ENCODE measurements around the gene TNFAIP3.
A peak's percentile ranks its signal among the peaks of the same experiment; 100 is the strongest.

The TNFAIP3 gene

DNA sequence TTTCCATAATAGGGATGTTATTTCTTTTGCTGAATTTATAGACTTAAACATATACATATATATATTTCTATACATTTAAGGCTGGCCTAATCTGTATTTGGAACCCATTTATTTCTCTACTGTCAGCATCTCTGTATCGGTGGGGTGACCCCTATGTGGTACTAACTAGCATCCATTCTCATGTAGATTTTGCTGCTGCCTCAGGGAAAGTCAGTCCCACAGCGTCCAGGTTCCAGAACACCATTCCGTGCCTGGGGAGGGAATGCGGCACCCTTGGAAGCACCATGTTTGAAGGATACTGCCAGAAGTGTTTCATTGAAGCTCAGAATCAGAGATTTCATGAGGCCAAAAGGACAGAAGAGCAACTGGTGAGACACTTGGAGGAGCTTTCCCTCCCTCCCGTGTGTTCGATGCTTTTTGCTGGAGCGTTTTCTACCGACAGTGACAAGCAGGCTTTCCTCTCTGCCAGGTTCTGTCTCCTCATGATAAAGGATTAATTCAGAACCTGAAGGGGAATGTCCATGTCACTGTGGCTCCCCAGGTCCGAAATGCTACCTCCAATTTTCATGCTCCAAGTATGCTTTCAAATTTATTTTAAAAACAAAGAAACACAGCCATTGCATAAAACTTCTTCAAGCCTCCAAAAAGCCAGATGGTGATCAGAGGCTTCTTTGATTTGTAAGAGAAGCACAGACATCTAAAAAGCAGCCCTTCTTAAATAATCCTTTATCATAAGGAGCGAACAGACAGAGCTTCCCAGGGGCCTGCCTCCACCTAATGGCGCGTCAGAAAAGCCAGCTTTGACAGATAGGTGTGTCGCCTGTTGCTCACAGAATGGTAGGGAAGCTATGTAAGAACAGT, 13.1 kb downstream of the TNFAIP3 start:
- Histone ChIP-seq H3K27me3 (ENCODE audit: insufficient read depth, poor library complexity, severe bottlenecking) (no peaks in the 10 kb centered on the region), H3K27ac (replicated peaks) (no peak overlapping the region), H3K4me3 (replicated peaks; ENCODE audit: insufficient read depth, low read length) (no peak overlapping the region)
- no peak for DNase-seq (ENCODE audit: low read depth in 1 of 2, low spot score in 1 of 2)
- TF ChIP-seq GABPA (IDR thresholded peaks at IDR 0.05; ENCODE audit: low read depth) (no peak), SPI1 (IDR thresholded peaks at IDR 0.05; ENCODE audit: borderline replicate concordance, low read depth) (no peak), POLR2AphosphoS5 (IDR thresholded peaks at IDR 0.05; ENCODE audit: low read depth) (no peak)
- TF ChIP-seq, protein P1, sequence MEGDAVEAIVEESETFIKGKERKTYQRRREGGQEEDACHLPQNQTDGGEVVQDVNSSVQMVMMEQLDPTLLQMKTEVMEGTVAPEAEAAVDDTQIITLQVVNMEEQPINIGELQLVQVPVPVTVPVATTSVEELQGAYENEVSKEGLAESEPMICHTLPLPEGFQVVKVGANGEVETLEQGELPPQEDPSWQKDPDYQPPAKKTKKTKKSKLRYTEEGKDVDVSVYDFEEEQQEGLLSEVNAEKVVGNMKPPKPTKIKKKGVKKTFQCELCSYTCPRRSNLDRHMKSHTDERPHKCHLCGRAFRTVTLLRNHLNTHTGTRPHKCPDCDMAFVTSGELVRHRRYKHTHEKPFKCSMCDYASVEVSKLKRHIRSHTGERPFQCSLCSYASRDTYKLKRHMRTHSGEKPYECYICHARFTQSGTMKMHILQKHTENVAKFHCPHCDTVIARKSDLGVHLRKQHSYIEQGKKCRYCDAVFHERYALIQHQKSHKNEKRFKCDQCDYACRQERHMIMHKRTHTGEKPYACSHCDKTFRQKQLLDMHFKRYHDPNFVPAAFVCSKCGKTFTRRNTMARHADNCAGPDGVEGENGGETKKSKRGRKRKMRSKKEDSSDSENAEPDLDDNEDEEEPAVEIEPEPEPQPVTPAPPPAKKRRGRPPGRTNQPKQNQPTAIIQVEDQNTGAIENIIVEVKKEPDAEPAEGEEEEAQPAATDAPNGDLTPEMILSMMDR (IDR thresholded peaks at IDR 0.05; ENCODE audit: insufficient read depth, low read length) = no peak
- TF ChIP-seq, protein P2, sequence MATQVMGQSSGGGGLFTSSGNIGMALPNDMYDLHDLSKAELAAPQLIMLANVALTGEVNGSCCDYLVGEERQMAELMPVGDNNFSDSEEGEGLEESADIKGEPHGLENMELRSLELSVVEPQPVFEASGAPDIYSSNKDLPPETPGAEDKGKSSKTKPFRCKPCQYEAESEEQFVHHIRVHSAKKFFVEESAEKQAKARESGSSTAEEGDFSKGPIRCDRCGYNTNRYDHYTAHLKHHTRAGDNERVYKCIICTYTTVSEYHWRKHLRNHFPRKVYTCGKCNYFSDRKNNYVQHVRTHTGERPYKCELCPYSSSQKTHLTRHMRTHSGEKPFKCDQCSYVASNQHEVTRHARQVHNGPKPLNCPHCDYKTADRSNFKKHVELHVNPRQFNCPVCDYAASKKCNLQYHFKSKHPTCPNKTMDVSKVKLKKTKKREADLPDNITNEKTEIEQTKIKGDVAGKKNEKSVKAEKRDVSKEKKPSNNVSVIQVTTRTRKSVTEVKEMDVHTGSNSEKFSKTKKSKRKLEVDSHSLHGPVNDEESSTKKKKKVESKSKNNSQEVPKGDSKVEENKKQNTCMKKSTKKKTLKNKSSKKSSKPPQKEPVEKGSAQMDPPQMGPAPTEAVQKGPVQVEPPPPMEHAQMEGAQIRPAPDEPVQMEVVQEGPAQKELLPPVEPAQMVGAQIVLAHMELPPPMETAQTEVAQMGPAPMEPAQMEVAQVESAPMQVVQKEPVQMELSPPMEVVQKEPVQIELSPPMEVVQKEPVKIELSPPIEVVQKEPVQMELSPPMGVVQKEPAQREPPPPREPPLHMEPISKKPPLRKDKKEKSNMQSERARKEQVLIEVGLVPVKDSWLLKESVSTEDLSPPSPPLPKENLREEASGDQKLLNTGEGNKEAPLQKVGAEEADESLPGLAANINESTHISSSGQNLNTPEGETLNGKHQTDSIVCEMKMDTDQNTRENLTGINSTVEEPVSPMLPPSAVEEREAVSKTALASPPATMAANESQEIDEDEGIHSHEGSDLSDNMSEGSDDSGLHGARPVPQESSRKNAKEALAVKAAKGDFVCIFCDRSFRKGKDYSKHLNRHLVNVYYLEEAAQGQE (IDR thresholded peaks at IDR 0.05; ENCODE audit: insufficient replicate concordance, low read depth) = no peak

DNA sequence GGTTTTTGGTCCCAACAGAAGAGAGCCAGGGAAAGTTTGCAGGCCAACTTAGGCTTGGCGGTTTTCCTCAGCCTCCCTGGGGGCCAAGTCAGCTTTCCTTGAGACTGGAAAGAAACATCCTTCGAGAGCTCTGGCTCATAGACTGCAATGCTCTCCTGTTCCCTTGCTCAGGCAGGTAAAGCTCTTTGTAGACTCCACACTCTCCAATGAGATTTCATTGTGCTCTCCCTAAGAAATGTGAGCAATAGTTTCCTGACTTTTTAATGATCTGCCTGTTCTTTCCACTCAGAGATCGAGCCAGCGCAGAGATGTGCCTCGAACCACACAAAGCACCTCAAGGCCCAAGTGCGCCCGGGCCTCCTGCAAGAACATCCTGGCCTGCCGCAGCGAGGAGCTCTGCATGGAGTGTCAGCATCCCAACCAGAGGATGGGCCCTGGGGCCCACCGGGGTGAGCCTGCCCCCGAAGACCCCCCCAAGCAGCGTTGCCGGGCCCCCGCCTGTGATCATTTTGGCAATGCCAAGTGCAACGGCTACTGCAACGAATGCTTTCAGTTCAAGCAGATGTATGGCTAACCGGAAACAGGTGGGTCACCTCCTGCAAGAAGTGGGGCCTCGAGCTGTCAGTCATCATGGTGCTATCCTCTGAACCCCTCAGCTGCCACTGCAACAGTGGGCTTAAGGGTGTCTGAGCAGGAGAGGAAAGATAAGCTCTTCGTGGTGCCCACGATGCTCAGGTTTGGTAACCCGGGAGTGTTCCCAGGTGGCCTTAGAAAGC, 13.9 kb downstream of the TNFAIP3 start:
- Histone ChIP-seq H3K27ac (replicated peaks) (0 out of 2 replicates have a peak overlapping the region, but pooled peaks have one; percentile 18), H3K27me3 (ENCODE audit: insufficient read depth, poor library complexity, severe bottlenecking) (no peaks in the 10 kb centered on the region), H3K4me3 (replicated peaks; ENCODE audit: insufficient read depth, low read length) (no peak overlapping the region)
- DNase-seq (ENCODE audit: low read depth in 1 of 2, low spot score in 1 of 2) = no peak
- TF ChIP-seq POLR2AphosphoS5 (IDR thresholded peaks at IDR 0.05; ENCODE audit: low read depth) (no peak), SPI1 (IDR thresholded peaks at IDR 0.05; ENCODE audit: borderline replicate concordance, low read depth) (no peak), GABPA (IDR thresholded peaks at IDR 0.05; ENCODE audit: low read depth) (no peak)
- TF ChIP-seq, protein P1 (IDR thresholded peaks at IDR 0.05; ENCODE audit: insufficient read depth, low read length) = no peak
- TF ChIP-seq, protein P2 (IDR thresholded peaks at IDR 0.05; ENCODE audit: insufficient replicate concordance, low read depth) = no peak

- no peak for DNase-seq (ENCODE audit: low read depth in 1 of 2, low spot score in 1 of 2)
- Histone ChIP-seq H3K27ac (replicated peaks) (0 out of 2 replicates have a peak overlapping the region, but pooled peaks have one; percentile 18), H3K4me3 (replicated peaks; ENCODE audit: insufficient read depth, low read length) (no peak overlapping the region), H3K27me3 (ENCODE audit: insufficient read depth, poor library complexity, severe bottlenecking) (no peaks in the 10 kb centered on the region)
- no peak for TF ChIP-seq SPI1 (IDR thresholded peaks at IDR 0.05; ENCODE audit: borderline replicate concordance, low read depth)
- TF ChIP-seq GABPA (IDR thresholded peaks at IDR 0.05; ENCODE audit: low read depth) = no peak
- TF ChIP-seq, protein P1 (IDR thresholded peaks at IDR 0.05; ENCODE audit: insufficient read depth, low read length) = no peak
- TF ChIP-seq POLR2AphosphoS5 (IDR thresholded peaks at IDR 0.05; ENCODE audit: low read depth) = no peak
- TF ChIP-seq, protein P2 (IDR thresholded peaks at IDR 0.05; ENCODE audit: insufficient replicate concordance, low read depth) = no peak
These were observed 14.4 kb downstream of the TNFAIP3 start for GRCh38 chr6:137881522-137881886.

Measured in HL-60 (cell line).